ENCODE data around the gene DDC. TPM values are rescaled to one million over a fixed set of nuclear protein-coding genes. Genes with fewer than 3 reads are reported as not detected.

The DDC gene
- total and polyA plus RNA-seq, 7 donors: 0.10 to 1.7 (median 0.59) TPM

GRCh38 chr7:50544992-50545391 is 20.2 kb downstream of the DDC start:
- Histone ChIP-seq H3K27me3 (ENCODE audit: insufficient read depth in 3 of 3, low read length in 2 of 3) (no peaks in the 10 kb centered on the region), H3K27ac (no peak overlapping the region), H3K4me1 (no peaks in the 10 kb centered on the region), H3K4me3 (no peak overlapping the region), H3K36me3 (ENCODE audit: insufficient read depth in 1 of 2, low read depth in 1 of 2) (no peaks in the 10 kb centered on the region), H3K9me3 (no peaks in the 10 kb centered on the region)
- 79 to 82% (median 81%) methylated on average over 6 of the region's 6 CpGs for WGBS, 3 donors
- intact Hi-C loops (cut with DNase I): no loop called here
- ATAC-seq (no peak), DNase-seq (no peak)
- TF ChIP-seq, protein P1, sequence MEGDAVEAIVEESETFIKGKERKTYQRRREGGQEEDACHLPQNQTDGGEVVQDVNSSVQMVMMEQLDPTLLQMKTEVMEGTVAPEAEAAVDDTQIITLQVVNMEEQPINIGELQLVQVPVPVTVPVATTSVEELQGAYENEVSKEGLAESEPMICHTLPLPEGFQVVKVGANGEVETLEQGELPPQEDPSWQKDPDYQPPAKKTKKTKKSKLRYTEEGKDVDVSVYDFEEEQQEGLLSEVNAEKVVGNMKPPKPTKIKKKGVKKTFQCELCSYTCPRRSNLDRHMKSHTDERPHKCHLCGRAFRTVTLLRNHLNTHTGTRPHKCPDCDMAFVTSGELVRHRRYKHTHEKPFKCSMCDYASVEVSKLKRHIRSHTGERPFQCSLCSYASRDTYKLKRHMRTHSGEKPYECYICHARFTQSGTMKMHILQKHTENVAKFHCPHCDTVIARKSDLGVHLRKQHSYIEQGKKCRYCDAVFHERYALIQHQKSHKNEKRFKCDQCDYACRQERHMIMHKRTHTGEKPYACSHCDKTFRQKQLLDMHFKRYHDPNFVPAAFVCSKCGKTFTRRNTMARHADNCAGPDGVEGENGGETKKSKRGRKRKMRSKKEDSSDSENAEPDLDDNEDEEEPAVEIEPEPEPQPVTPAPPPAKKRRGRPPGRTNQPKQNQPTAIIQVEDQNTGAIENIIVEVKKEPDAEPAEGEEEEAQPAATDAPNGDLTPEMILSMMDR (IDR thresholded peaks at IDR 0.05): no peak

DNA sequence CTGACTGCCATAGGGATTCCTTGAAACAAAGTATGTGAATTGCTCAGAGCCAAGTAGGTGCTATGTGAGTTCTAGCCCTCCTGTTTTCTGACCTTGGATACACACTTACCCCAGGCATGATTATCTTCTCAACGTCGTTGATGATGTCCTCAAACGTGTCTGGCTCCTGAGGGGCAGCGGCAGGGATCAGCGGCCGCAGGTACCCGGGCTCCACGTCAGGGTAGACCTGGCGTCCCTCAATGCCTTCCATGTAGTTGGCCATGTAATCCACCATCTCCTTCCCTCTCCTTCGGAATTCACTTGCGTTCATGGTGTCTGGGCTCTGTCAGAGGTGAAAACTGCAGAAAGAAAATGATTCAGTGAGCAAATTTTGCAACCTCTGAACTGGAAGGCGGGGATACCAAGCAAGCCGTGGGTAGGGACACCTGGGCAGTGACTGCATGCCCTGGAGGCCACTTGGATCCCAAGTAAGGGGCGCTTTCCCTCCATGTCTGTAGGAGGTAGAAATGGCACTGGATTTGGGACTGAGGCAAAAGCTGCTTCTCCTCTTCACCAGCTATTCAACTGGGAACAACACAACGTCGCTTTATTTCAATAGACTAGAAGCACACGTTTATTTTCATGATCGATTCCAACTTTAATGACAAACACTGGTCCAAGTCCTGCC is 21.3 kb downstream of the DDC start:
- H3K27ac ChIP-seq: no peak overlapping the region
- DNase-seq (no peak), ATAC-seq (no peak)
- TF ChIP-seq, protein P1 (IDR thresholded peaks at IDR 0.05): no peak
- intact Hi-C loops (cut with DNase I): no loop called here
- 91 to 93% (median 91%) methylated on average over 18 of the region's 18 CpGs for WGBS, 3 donors
- no peak overlapping the region for H3K4me3 ChIP-seq
- H3K4me1 ChIP-seq: no peaks in the 10 kb centered on the region
- no peaks in the 10 kb centered on the region for H3K9me3 ChIP-seq
- no peaks in the 10 kb centered on the region for H3K36me3 ChIP-seq (ENCODE audit: insufficient read depth in 1 of 2, low read depth in 1 of 2)
- H3K27me3 ChIP-seq (ENCODE audit: insufficient read depth in 3 of 3, low read length in 2 of 3): no peaks in the 10 kb centered on the region

GRCh38 chr7:50542132-50542531 is 23.1 kb downstream of the DDC start:
- no peaks in the 10 kb centered on the region for H3K9me3 ChIP-seq
- H3K4me1 ChIP-seq: no peaks in the 10 kb centered on the region
- H3K27me3 ChIP-seq (ENCODE audit: insufficient read depth in 3 of 3, low read length in 2 of 3): no peaks in the 10 kb centered on the region
- DNase-seq (no peak), ATAC-seq (no peak)
- TF ChIP-seq, protein P1 (IDR thresholded peaks at IDR 0.05): no peak
- no peak overlapping the region for H3K27ac ChIP-seq
- no peaks in the 10 kb centered on the region for H3K36me3 ChIP-seq (ENCODE audit: insufficient read depth in 1 of 2, low read depth in 1 of 2)
- no peak overlapping the region for H3K4me3 ChIP-seq
- 82 to 90% (median 86%) methylated on average over 11 of the region's 11 CpGs for WGBS, 3 donors
- intact Hi-C loops (cut with DNase I): no loop called here

DNA sequence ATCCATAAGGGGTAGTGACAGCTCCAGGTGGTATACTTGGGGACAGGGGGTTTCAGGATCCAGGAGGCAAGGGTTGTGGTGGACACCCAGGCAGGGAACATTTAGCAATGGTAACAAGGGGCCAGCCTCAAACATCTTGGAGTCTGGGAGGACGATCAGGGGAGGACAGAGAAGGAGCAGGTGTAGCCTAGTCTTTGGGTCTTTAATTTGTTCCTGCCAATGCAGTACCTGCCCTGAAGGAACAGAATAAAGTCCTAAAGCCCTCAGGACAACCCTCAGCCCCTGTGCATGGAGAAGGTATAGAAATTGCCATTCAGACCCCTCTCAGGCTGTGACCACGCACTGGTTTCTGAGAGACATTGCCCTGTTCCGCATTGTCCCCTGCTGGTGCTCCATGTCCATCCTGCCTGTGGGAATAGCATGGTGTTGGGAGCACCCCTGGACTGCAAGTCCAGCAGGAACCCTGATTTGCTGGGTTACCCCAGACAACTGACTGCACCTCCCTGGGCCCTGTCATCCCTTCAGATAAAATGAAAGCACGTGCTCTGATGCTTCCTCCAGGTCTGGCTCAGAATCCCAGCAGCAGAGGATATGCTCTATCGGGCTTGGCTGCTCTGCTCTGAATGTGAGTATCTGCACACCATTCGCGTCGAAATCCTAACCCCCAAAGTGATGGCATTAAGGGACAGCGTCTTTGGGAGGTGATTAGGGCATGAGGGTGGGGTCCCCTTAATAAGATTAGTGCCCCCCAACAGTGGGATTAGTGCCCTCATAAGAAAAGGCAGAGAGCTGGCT is 24.2 kb downstream of the DDC start:
- Histone ChIP-seq H3K4me1 (no peaks in the 10 kb centered on the region), H3K27me3 (ENCODE audit: insufficient read depth in 3 of 3, low read length in 2 of 3) (no peaks in the 10 kb centered on the region), H3K27ac (no peak overlapping the region), H3K36me3 (ENCODE audit: insufficient read depth in 1 of 2, low read depth in 1 of 2) (no peaks in the 10 kb centered on the region), H3K9me3 (no peaks in the 10 kb centered on the region), H3K4me3 (no peak overlapping the region)
- DNase-seq (no peak), ATAC-seq (no peak)
- intact Hi-C loops (cut with DNase I): no loop called here
- 93 to 94% (median 93%) methylated on average over 9 of the region's 9 CpGs for WGBS, 3 donors
- TF ChIP-seq, protein P1 (IDR thresholded peaks at IDR 0.05): no peak
